Measurements from ENCODE around the gene NINL.

Gene NINL

GRCh38 chr20:25485872-25486271 is 99.5 kb downstream of the NINL start:
- CTCF ChIA-PET = interaction anchor here (1.1 kb wide), 1 partner anchor 55 kb away, joined by 3 read pairs; no protein-coding TSS in a partner anchor
- DNase-seq = no peak
- no CpG with 5 or more reads among the region's 2 CpGs for WGBS (ENCODE audit: insufficient coverage)
- H3K27ac ChIP-seq (ENCODE audit: insufficient read depth in 1 of 2, low read depth in 1 of 2, low read length in 2 of 2, poor library complexity in 1 of 2, severe bottlenecking in 2 of 2) = no peak overlapping the region
- peaks cover 0 to 22% (median 3%) of the 10 kb centered on the region in 4 experiments for H3K4me1 ChIP-seq (ENCODE audit: control extremely low read depth in 1 of 4, control insufficient read depth in 4 of 4, insufficient read depth in 4 of 4, low read length in 3 of 4)
- H3K27me3 ChIP-seq (replicated peaks in 2 of 5; ENCODE audit: control insufficient read depth in 4 of 5, insufficient read depth in 5 of 5, low read length in 4 of 5) = peaks cover 0 to 11% (median 7%) of the 10 kb centered on the region in 5 experiments
- H3K36me3 ChIP-seq (ENCODE audit: control insufficient read depth in 4 of 4, insufficient read depth in 4 of 4, low read length in 3 of 4) = no peaks in the 10 kb centered on the region
- no peaks in the 10 kb centered on the region for H3K9me3 ChIP-seq (ENCODE audit: control extremely low read depth in 1 of 5, control insufficient read depth in 4 of 5, insufficient read depth in 2 of 5, low read depth in 1 of 5, low read length in 4 of 5)
- POLR2A ChIA-PET = no interaction called here
- H3K4me3 ChIP-seq (ENCODE audit: control insufficient read depth in 1 of 7, extremely low read depth in 1 of 7, insufficient read depth in 4 of 7, low read depth in 2 of 7, low read length in 6 of 7) = no peak overlapping the region

GRCh38 chr20:25484911-25485511 is 100.3 kb downstream of the NINL start:
- Histone ChIP-seq H3K4me3 (ENCODE audit: control insufficient read depth in 1 of 7, extremely low read depth in 1 of 7, insufficient read depth in 4 of 7, low read depth in 2 of 7, low read length in 6 of 7) (no peak overlapping the region), H3K27ac (ENCODE audit: insufficient read depth in 1 of 2, low read depth in 1 of 2, low read length in 2 of 2, poor library complexity in 1 of 2, severe bottlenecking in 2 of 2) (no peak overlapping the region), H3K27me3 (replicated peaks in 2 of 5; ENCODE audit: control insufficient read depth in 4 of 5, insufficient read depth in 5 of 5, low read length in 4 of 5) (peaks cover 0 to 9% (median 7%) of the 10 kb centered on the region in 5 experiments), H3K36me3 (ENCODE audit: control insufficient read depth in 4 of 4, insufficient read depth in 4 of 4, low read length in 3 of 4) (no peaks in the 10 kb centered on the region), H3K4me1 (ENCODE audit: control extremely low read depth in 1 of 4, control insufficient read depth in 4 of 4, insufficient read depth in 4 of 4, low read length in 3 of 4) (peaks cover 0 to 22% (median 3%) of the 10 kb centered on the region in 4 experiments), H3K9me3 (ENCODE audit: control extremely low read depth in 1 of 5, control insufficient read depth in 4 of 5, insufficient read depth in 2 of 5, low read depth in 1 of 5, low read length in 4 of 5) (no peaks in the 10 kb centered on the region)
- 47% methylated on average over 9 of the region's 12 CpGs for WGBS (ENCODE audit: insufficient coverage)
- ChIA-PET CTCF (no interaction called here), POLR2A (no interaction called here)
- no peak for DNase-seq

GRCh38 chr20:25484224-25484846 is 101.0 kb downstream of the NINL start:
- no peak overlapping the region for H3K4me3 ChIP-seq (ENCODE audit: control insufficient read depth in 1 of 7, extremely low read depth in 1 of 7, insufficient read depth in 4 of 7, low read depth in 2 of 7, low read length in 6 of 7)
- H3K9me3 ChIP-seq (ENCODE audit: control extremely low read depth in 1 of 5, control insufficient read depth in 4 of 5, insufficient read depth in 2 of 5, low read depth in 1 of 5, low read length in 4 of 5) = no peaks in the 10 kb centered on the region
- no peak overlapping the region for H3K27ac ChIP-seq (ENCODE audit: insufficient read depth in 1 of 2, low read depth in 1 of 2, low read length in 2 of 2, poor library complexity in 1 of 2, severe bottlenecking in 2 of 2)
- H3K27me3 ChIP-seq (replicated peaks in 2 of 5; ENCODE audit: control insufficient read depth in 4 of 5, insufficient read depth in 5 of 5, low read length in 4 of 5) = peaks cover 0 to 8% (median 7%) of the 10 kb centered on the region in 5 experiments
- WGBS (ENCODE audit: insufficient coverage) = 93% methylated on average over 6 of the region's 9 CpGs
- peaks cover 0 to 22% (median 3%) of the 10 kb centered on the region in 4 experiments for H3K4me1 ChIP-seq (ENCODE audit: control extremely low read depth in 1 of 4, control insufficient read depth in 4 of 4, insufficient read depth in 4 of 4, low read length in 3 of 4)
- no peak for DNase-seq
- ChIA-PET POLR2A (no interaction called here), CTCF (no interaction called here)
- H3K36me3 ChIP-seq (ENCODE audit: control insufficient read depth in 4 of 4, insufficient read depth in 4 of 4, low read length in 3 of 4) = no peaks in the 10 kb centered on the region

- Histone ChIP-seq H3K4me1 (ENCODE audit: control extremely low read depth in 1 of 4, control insufficient read depth in 4 of 4, insufficient read depth in 4 of 4, low read length in 3 of 4) (peaks cover 0 to 22% (median 3%) of the 10 kb centered on the region in 4 experiments), H3K36me3 (ENCODE audit: control insufficient read depth in 4 of 4, insufficient read depth in 4 of 4, low read length in 3 of 4) (no peaks in the 10 kb centered on the region), H3K4me3 (ENCODE audit: control insufficient read depth in 1 of 7, extremely low read depth in 1 of 7, insufficient read depth in 4 of 7, low read depth in 2 of 7, low read length in 6 of 7) (no peak overlapping the region), H3K9me3 (ENCODE audit: control extremely low read depth in 1 of 5, control insufficient read depth in 4 of 5, insufficient read depth in 2 of 5, low read depth in 1 of 5, low read length in 4 of 5) (no peaks in the 10 kb centered on the region), H3K27ac (ENCODE audit: insufficient read depth in 1 of 2, low read depth in 1 of 2, low read length in 2 of 2, poor library complexity in 1 of 2, severe bottlenecking in 2 of 2) (no peak overlapping the region), H3K27me3 (replicated peaks in 2 of 5; ENCODE audit: control insufficient read depth in 4 of 5, insufficient read depth in 5 of 5, low read length in 4 of 5) (peaks cover 0 to 8% (median 4%) of the 10 kb centered on the region in 5 experiments)
- CTCF ChIA-PET = no interaction called here
- 54% methylated on average over 10 of the region's 14 CpGs for WGBS (ENCODE audit: insufficient coverage)
- no peak for DNase-seq
- POLR2A ChIA-PET = no interaction called here
Observed at GRCh38 chr20:25483431-25484132, 101.7 kb downstream of the NINL start.

GRCh38 chr20:25481918-25482253 is 103.4 kb downstream of the NINL start:
- DNase-seq = no peak
- POLR2A ChIA-PET = no interaction called here
- Histone ChIP-seq H3K4me3 (ENCODE audit: control insufficient read depth in 1 of 7, extremely low read depth in 1 of 7, insufficient read depth in 4 of 7, low read depth in 2 of 7, low read length in 6 of 7) (no peak overlapping the region), H3K9me3 (ENCODE audit: control extremely low read depth in 1 of 5, control insufficient read depth in 4 of 5, insufficient read depth in 2 of 5, low read depth in 1 of 5, low read length in 4 of 5) (no peaks in the 10 kb centered on the region), H3K27ac (ENCODE audit: insufficient read depth in 1 of 2, low read depth in 1 of 2, low read length in 2 of 2, poor library complexity in 1 of 2, severe bottlenecking in 2 of 2) (no peak overlapping the region), H3K36me3 (ENCODE audit: control insufficient read depth in 4 of 4, insufficient read depth in 4 of 4, low read length in 3 of 4) (no peaks in the 10 kb centered on the region), H3K4me1 (ENCODE audit: control extremely low read depth in 1 of 4, control insufficient read depth in 4 of 4, insufficient read depth in 4 of 4, low read length in 3 of 4) (peaks cover 0 to 22% (median 3%) of the 10 kb centered on the region in 4 experiments), H3K27me3 (replicated peaks in 2 of 5; ENCODE audit: control insufficient read depth in 4 of 5, insufficient read depth in 5 of 5, low read length in 4 of 5) (peaks cover 0 to 8% (median 4%) of the 10 kb centered on the region in 5 experiments)
- CTCF ChIA-PET = no interaction called here
- WGBS (ENCODE audit: insufficient coverage) = 98% methylated on average over 12 of the region's 12 CpGs

GRCh38 chr20:25481235-25481917 is 104.0 kb downstream of the NINL start:
- H3K9me3 ChIP-seq (ENCODE audit: control extremely low read depth in 1 of 5, control insufficient read depth in 4 of 5, insufficient read depth in 2 of 5, low read depth in 1 of 5, low read length in 4 of 5) = no peaks in the 10 kb centered on the region
- H3K4me1 ChIP-seq (ENCODE audit: control extremely low read depth in 1 of 4, control insufficient read depth in 4 of 4, insufficient read depth in 4 of 4, low read length in 3 of 4) = peaks cover 0 to 22% (median 3%) of the 10 kb centered on the region in 4 experiments
- CTCF ChIA-PET = no interaction called here
- 98% methylated on average over 10 of the region's 11 CpGs for WGBS (ENCODE audit: insufficient coverage)
- peaks cover 0 to 7% (median 4%) of the 10 kb centered on the region in 5 experiments for H3K27me3 ChIP-seq (replicated peaks in 2 of 5; ENCODE audit: control insufficient read depth in 4 of 5, insufficient read depth in 5 of 5, low read length in 4 of 5)
- H3K27ac ChIP-seq (ENCODE audit: insufficient read depth in 1 of 2, low read depth in 1 of 2, low read length in 2 of 2, poor library complexity in 1 of 2, severe bottlenecking in 2 of 2) = no peak overlapping the region
- no peak overlapping the region for H3K4me3 ChIP-seq (ENCODE audit: control insufficient read depth in 1 of 7, extremely low read depth in 1 of 7, insufficient read depth in 4 of 7, low read depth in 2 of 7, low read length in 6 of 7)
- POLR2A ChIA-PET = no interaction called here
- DNase-seq = no peak
- no peaks in the 10 kb centered on the region for H3K36me3 ChIP-seq (ENCODE audit: control insufficient read depth in 4 of 4, insufficient read depth in 4 of 4, low read length in 3 of 4)

GRCh38 chr20:25480797-25481196 is 104.5 kb downstream of the NINL start:
- DNase-seq = no peak
- H3K27me3 ChIP-seq (replicated peaks in 2 of 5; ENCODE audit: control insufficient read depth in 4 of 5, insufficient read depth in 5 of 5, low read length in 4 of 5) = peaks cover 0 to 5% (median 3%) of the 10 kb centered on the region in 5 experiments
- ChIA-PET POLR2A (no interaction called here), CTCF (no interaction called here)
- H3K36me3 ChIP-seq (ENCODE audit: control insufficient read depth in 4 of 4, insufficient read depth in 4 of 4, low read length in 3 of 4) = no peaks in the 10 kb centered on the region
- WGBS (ENCODE audit: insufficient coverage) = 100% methylated on average over 8 of the region's 9 CpGs
- no peaks in the 10 kb centered on the region for H3K9me3 ChIP-seq (ENCODE audit: control extremely low read depth in 1 of 5, control insufficient read depth in 4 of 5, insufficient read depth in 2 of 5, low read depth in 1 of 5, low read length in 4 of 5)
- peaks cover 0 to 20% (median 3%) of the 10 kb centered on the region in 4 experiments for H3K4me1 ChIP-seq (ENCODE audit: control extremely low read depth in 1 of 4, control insufficient read depth in 4 of 4, insufficient read depth in 4 of 4, low read length in 3 of 4)
- no peak overlapping the region for H3K4me3 ChIP-seq (ENCODE audit: control insufficient read depth in 1 of 7, extremely low read depth in 1 of 7, insufficient read depth in 4 of 7, low read depth in 2 of 7, low read length in 6 of 7)
- H3K27ac ChIP-seq (ENCODE audit: insufficient read depth in 1 of 2, low read depth in 1 of 2, low read length in 2 of 2, poor library complexity in 1 of 2, severe bottlenecking in 2 of 2) = no peak overlapping the region
